OCI-LY3 (cell line): Measurements from ENCODE around the gene PIK3R5.
"Not testable (repeated sequence)": the region's sequence is repeated elsewhere in the genome, so short reads cannot be mapped to it uniquely, and the experiment has no call there.

Experiments used
- H2AFZ ChIP-seq: fragments of 200-600, 300-600 bp; shearing (Covaris generic); 2 replicates; pipeline ENCODE4 v1.6.0; 2014; ENCODE audit warnings: antibody characterized with exemption, low read depth, low read length
- H3K27ac ChIP-seq: fragments of 200-600, 300-600 bp; sonication (generic); 2 replicates; pipeline ENCODE4 v1.5.1; 2014; ENCODE audit warnings: mild to moderate bottlenecking, low read length, moderate library complexity, mixed read lengths
- H3K27me3 ChIP-seq: fragments of 200-600, 300-600 bp; sonication (generic); 2 replicates; pipeline ENCODE4 v1.6.1; 2014; ENCODE audit warnings: low read depth, low read length, mixed read lengths
- H3K36me3 ChIP-seq: fragments of 200-600, 300-600 bp; sonication (generic); replicated peaks from 2 replicates; pipeline ENCODE3; 2014; ENCODE audit warnings: low read depth, low read length, mixed read lengths
- H3K4me1 ChIP-seq: fragments of 300-600, 200-600 bp; sonication (generic); 2 replicates; pipeline ENCODE4 v1.6.1; 2014; ENCODE audit warnings: low read length, mixed read lengths
- H3K4me2 ChIP-seq: fragments of 200-600, 300-600 bp; sonication (generic); 2 replicates; pipeline ENCODE4 v1.6.1; 2014; ENCODE audit warnings: low read length, mixed read lengths
- H3K4me3 ChIP-seq: fragments of 300-600, 200-600 bp; sonication (generic); 2 replicates; pipeline ENCODE4 v1.5.1; 2014; ENCODE audit warnings: antibody characterized with exemption, mild to moderate bottlenecking, low read length, moderate library complexity
- H3K79me2 ChIP-seq: fragments of 300-600, 200-600 bp; shearing (Covaris generic); 2 replicates; pipeline ENCODE4 v1.6.1; 2014; ENCODE audit warnings: mild to moderate bottlenecking, low read length, mixed read lengths
- H3K9ac ChIP-seq: fragments of 300-600, 200-600 bp; shearing (Covaris generic); 2 replicates; pipeline ENCODE4 v1.6.0; 2014; ENCODE audit warnings: mild to moderate bottlenecking, low read length, moderate library complexity
- H3K9me3 ChIP-seq: fragments of 200-600, 300-600 bp; shearing (Covaris generic); 2 replicates; pipeline ENCODE4 v1.6.1; 2014; ENCODE audit warnings: low read length, mixed read lengths; ENCODE audit not compliant: insufficient read depth
- H4K20me1 ChIP-seq: fragments of 200-600, 300-600 bp; sonication (generic); 2 replicates; pipeline ENCODE4 v1.6.1; 2016; ENCODE audit warnings: low read length, mixed read lengths; ENCODE audit not compliant: insufficient read depth
- EZH2phosphoT487 ChIP-seq: fragments of 200-600 bp; shearing (Covaris generic); IDR thresholded peaks from 2 replicates; pipeline ENCODE4 v1.6.1; 2018; ENCODE audit warnings: antibody characterized with exemption, mixed run types, low read depth
- TF ChIP-seq, protein P1 (sequence below): fragments of 200-600, 300-600 bp; sonication (generic); IDR thresholded peaks from 2 replicates; pipeline ENCODE4 v1.5.1; 2014; ENCODE audit warnings: antibody characterized with exemption, low read length, low read depth

The PIK3R5 gene

DNA sequence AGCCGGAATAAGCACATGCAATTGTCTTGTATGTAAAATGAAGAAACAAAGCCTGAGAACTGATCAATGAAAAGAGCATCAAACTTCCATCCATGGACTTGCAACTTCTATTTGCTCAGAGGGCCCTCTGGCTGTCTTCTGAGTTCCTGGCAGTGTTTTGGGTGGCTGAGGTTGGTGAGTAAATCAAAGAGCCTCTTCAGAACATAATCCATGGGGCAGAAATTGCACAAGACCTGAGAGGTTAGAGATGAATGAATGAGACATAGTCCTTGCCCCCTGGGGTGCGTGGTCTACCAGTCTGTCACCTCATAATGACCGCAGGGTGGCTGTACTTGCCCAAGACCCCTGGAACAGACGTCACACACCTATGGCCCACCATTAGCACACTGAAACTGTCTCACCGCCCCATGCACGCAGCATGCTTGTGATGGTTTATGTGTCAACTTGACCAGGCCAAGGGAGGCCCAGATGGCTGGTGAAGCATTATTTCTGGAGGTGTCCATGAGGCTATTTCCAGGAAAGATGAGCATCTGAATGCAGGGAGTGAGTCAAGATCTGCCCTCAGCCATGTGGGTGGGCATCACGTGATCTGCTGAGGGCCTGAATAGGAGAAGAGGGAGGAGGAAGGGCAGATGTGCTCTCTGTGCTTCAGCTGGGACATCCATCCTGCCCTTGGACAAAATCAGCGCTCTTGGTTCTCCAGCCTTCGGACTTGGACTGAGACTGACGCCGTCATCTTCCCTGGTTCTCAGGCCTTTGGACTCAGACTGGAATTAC is 106.3 kb downstream of the PIK3R5 start:
- H3K4me2 ChIP-seq = peak overlapping the region; percentile 60
- H3K4me3 ChIP-seq = peak overlapping the region; percentile 19
- peaks cover 5% of the 10 kb centered on the region; the same call in 1 of the 2 replicates for H3K27me3 ChIP-seq
- H3K79me2 ChIP-seq = no peaks in the 10 kb centered on the region
- no peaks in the 10 kb centered on the region for H3K36me3 ChIP-seq
- no peaks in the 10 kb centered on the region for H3K9me3 ChIP-seq
- peak overlapping the region; percentile 79 for H3K27ac ChIP-seq
- peak overlapping the region; percentile 31 for H3K9ac ChIP-seq
- TF ChIP-seq, protein P1, sequence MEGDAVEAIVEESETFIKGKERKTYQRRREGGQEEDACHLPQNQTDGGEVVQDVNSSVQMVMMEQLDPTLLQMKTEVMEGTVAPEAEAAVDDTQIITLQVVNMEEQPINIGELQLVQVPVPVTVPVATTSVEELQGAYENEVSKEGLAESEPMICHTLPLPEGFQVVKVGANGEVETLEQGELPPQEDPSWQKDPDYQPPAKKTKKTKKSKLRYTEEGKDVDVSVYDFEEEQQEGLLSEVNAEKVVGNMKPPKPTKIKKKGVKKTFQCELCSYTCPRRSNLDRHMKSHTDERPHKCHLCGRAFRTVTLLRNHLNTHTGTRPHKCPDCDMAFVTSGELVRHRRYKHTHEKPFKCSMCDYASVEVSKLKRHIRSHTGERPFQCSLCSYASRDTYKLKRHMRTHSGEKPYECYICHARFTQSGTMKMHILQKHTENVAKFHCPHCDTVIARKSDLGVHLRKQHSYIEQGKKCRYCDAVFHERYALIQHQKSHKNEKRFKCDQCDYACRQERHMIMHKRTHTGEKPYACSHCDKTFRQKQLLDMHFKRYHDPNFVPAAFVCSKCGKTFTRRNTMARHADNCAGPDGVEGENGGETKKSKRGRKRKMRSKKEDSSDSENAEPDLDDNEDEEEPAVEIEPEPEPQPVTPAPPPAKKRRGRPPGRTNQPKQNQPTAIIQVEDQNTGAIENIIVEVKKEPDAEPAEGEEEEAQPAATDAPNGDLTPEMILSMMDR = peak; percentile 33
- no peak for TF ChIP-seq EZH2phosphoT487
- no peaks in the 10 kb centered on the region for H4K20me1 ChIP-seq
- peaks cover 66% of the 10 kb centered on the region for H3K4me1 ChIP-seq
- H2AFZ ChIP-seq = no peak overlapping the region

DNA sequence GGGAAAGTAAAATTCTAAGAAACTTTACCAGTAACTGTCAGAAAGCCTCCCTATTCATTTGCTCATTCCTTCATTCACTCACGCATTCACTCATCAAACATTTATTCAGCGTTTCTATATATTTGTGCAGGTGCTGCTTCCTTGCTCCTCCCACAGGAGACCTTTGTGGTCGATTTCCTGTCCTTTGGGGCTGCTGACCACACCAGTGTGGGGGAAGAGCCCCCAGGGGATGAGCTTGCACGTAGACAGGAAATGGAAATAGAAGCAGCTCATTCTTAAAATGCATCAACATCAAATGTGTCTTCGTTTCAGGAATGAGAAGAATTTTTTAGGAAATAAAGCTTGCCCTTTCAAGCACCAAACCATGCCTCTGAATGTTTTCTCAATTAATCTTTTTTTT is 107.6 kb downstream of the PIK3R5 start:
- no peak overlapping the region for H3K9ac ChIP-seq
- H3K79me2 ChIP-seq = no peaks in the 10 kb centered on the region
- H4K20me1 ChIP-seq = no peaks in the 10 kb centered on the region
- peaks cover 66% of the 10 kb centered on the region for H3K4me1 ChIP-seq
- no peaks in the 10 kb centered on the region for H3K9me3 ChIP-seq
- peak overlapping the region; percentile 60 for H3K4me2 ChIP-seq
- no peak overlapping the region for H2AFZ ChIP-seq
- H3K27me3 ChIP-seq = peaks cover 5% of the 10 kb centered on the region; the same call in 1 of the 2 replicates
- TF ChIP-seq, protein P1 = no peak
- no peak for TF ChIP-seq EZH2phosphoT487
- peak overlapping the region; percentile 51; the same call in 1 of the 2 replicates for H3K4me3 ChIP-seq
- H3K27ac ChIP-seq = peak overlapping the region; percentile 79
- H3K36me3 ChIP-seq = no peaks in the 10 kb centered on the region

DNA sequence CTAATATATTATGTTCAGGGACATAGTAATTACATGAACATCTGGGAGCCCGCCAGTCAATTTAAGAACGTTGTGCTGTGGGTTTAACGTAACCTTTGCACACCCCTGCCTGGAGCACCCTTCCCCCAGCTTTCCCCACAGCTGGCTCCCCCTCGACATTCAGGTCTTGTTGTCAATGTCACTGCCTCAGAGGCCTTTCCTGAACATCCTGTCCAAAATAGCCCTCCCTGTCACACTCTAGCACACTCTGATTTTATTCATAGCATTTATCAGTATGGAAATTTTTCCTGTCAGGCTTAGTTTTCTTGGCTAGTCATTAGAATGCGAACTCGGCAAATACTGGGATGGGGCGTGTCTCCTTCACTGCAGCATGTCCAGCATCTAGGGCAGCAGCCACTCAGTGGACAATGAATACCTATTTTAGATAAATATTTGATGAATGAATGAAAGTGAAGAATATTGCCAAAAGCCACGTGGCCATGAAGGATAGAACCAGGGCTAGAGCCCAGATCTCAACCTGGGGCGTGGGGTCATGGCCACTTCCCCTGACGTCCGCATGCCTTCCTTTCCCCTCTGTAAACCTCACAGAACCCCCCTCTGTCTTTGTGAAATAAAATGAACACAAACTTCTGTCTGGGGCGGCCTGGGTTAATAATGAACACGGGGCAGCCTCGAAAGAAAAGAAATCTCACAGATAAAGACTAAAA is 108.5 kb downstream of the PIK3R5 start:
- H3K9me3 ChIP-seq = no peaks in the 10 kb centered on the region
- TF ChIP-seq EZH2phosphoT487 = no peak
- TF ChIP-seq, protein P1 = no peak
- peak overlapping the region; percentile 51 for H3K4me3 ChIP-seq
- no peak overlapping the region for H2AFZ ChIP-seq
- no peaks in the 10 kb centered on the region for H3K79me2 ChIP-seq
- peak overlapping the region; percentile 42 for H3K9ac ChIP-seq
- no peaks in the 10 kb centered on the region for H4K20me1 ChIP-seq
- peaks cover 2% of the 10 kb centered on the region for H3K36me3 ChIP-seq
- peaks cover 68% of the 10 kb centered on the region for H3K4me1 ChIP-seq
- peak overlapping the region; percentile 79 for H3K27ac ChIP-seq
- H3K27me3 ChIP-seq = peaks cover 5% of the 10 kb centered on the region; the same call in 1 of the 2 replicates
- H3K4me2 ChIP-seq = peak overlapping the region; percentile 60

DNA sequence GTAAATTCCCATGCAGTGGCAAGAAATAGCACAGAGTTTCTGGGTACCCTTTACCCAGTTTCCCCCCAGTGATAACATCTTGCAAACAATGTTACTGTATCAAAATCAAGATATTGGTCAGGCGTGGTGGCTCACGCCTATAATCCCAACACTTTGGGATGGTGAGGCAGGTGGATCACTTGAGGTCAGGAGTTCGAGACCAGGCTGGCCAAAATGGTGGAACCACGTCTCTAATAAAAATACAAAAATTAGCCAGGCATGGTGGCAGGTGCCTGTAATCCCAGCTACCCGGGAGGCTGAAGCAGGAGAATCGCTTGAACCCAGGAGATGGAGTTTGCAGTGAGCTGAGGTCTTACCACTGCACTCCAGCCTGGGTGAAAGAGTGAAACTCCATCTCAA is 109.3 kb downstream of the PIK3R5 start:
- Histone ChIP-seq H3K4me1 (peaks cover 68% of the 10 kb centered on the region), H3K4me2 (peak overlapping the region; percentile 60), H3K27ac (peak overlapping the region; percentile 79), H3K4me3 (peak overlapping the region; percentile 40), H3K9ac (peak overlapping the region; percentile 25; the same call in 1 of the 2 replicates)
- H3K27me3 ChIP-seq, H3K9me3 ChIP-seq, H3K36me3 ChIP-seq, H2AFZ ChIP-seq, H4K20me1 ChIP-seq, H3K79me2 ChIP-seq: not testable (repeated sequence)
